ENCODE measurements around the gene ZNF280D.

The ZNF280D gene

GRCh38 chr15:56631765-56632164 is 101.5 kb downstream of the ZNF280D start:
- no peak for DNase-seq

- no peak for DNase-seq
Measured at GRCh38 chr15:56628893-56629532, 104.3 kb downstream of the ZNF280D start.

- DNase-seq, result peak in 3 of 4 experiments; percentile 3 to 31 (median 22)
Measured at GRCh38 chr15:56619887-56620286, 113.4 kb downstream of the ZNF280D start.

- DNase-seq, result no peak
Measured at GRCh38 chr15:56617628-56618027, 115.7 kb downstream of the ZNF280D start.

- DNase-seq, result no peak
Measured at GRCh38 chr15:56616551-56616950, 116.8 kb downstream of the ZNF280D start.

- no peak for DNase-seq
Measured at GRCh38 chr15:56613811-56614210, 119.5 kb downstream of the ZNF280D start.

- no peak for DNase-seq
Measured at GRCh38 chr15:56608993-56609392, 124.3 kb downstream of the ZNF280D start.

- DNase-seq, result no peak
Measured at GRCh38 chr15:56608140-56608778, 125.0 kb downstream of the ZNF280D start.

- DNase-seq, result no peak
Measured at GRCh38 chr15:56602253-56602652, 131.1 kb downstream of the ZNF280D start.

GRCh38 chr15:56600380-56600779 is 132.9 kb downstream of the ZNF280D start:
- no peak for DNase-seq

- DNase-seq, result no peak
Measured at GRCh38 chr15:56598991-56599390, 134.3 kb downstream of the ZNF280D start.

- no peak for DNase-seq
Measured at GRCh38 chr15:56587686-56588085, 145.6 kb downstream of the ZNF280D start.

- DNase-seq, result no peak
Measured at GRCh38 chr15:56586206-56586605, 147.1 kb downstream of the ZNF280D start.

GRCh38 chr15:56582785-56583184 is 150.5 kb downstream of the ZNF280D start:
- DNase-seq, result no peak

Data from suppressor macrophage (primary cell).